HG03196 (cell line): Measurements from ENCODE around the gene FAM131B.

Experiments
- ATAC-seq: cut with Tn5 transposase; IDR thresholded peaks from one replicate; pipeline ENCODE4 v1.9.1; 2021; ENCODE audit not compliant: unreplicated experiment

Gene FAM131B

DNA sequence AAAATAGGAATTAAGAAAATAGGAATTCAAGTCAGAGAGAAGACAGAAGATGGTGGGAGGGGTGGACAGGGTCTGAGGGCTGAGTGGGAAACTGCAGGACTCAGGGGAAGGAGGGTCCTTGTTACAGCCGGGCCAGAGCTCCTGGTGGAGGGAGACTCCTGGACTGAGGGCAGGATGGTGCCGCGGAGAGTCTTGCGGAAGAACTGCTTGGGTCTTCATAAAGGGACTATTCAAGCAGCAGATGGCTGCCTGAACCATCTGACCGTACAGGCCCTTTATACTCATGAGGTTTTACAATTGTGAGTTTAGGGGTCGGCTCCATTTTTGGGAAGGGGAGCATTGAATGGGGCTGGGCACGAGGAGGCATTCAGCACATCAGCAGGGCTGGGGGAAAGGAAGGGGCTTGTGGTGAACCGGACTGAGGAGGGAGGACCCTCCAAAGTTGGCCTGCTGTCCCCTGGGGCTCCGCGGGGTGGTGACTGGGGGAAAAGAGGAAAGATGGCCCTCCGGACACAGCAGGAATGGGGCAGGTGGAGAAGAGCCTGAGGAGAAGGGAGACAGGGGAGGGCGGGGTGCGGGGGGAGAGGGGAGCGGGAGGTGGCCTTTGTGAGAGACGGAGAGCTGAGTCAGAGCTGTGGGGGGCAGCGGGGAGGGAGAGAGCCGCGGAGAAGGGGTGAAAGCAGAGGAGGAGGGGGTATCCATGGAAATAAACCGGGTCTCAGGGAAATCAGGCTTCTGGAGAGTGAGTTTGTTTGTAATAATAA lies 1.5 kb downstream of the FAM131B start:
- ATAC-seq: no peak

DNA sequence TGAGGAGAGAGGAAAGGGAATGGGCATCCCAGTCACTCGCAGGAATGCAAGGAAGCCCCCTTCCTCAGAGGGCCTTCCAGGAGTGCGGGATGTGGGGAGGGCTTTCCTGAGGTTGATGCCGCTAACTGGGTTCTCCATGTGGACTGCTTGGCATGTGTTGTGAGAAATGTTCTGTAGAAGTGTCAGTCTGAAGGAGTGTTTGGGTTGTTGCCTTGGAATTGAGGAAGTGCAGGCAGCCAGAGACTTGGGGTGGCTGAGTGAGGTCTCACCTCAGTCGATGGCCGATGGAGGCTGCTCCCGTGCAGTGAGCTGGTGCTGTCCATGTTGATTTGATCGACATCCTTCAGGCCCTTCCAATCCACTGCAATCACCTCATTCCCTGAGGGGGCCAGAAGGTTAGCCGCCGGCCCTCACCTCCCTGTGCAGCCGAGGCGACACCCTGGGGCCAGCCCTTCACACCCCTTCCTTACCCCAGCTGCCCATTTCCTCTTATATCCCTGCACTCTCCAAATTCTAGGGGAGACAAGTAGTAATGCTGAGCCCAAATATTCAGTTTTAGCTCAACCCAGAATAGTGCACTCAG lies 2.7 kb downstream of the FAM131B start:
- no peak for ATAC-seq

DNA sequence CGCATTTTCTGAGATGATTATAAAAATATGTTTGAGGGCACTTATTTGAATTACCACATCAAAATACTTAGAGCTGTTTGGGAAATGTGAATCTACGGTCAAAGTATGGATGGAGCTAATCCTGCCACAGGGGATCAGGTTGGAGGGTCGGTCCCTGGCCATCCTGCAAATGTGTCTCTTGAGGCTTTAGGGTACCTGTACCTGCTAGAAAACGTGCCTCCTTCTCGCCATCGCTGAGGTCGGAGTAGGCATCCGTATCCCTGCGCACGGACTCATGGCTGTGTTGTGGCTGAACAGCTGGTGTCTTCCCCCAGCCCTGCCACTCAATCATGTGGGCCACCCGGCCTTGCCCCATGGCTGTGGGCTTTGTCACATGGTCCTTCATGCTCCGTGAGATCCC lies 3.9 kb downstream of the FAM131B start:
- ATAC-seq: no peak

DNA sequence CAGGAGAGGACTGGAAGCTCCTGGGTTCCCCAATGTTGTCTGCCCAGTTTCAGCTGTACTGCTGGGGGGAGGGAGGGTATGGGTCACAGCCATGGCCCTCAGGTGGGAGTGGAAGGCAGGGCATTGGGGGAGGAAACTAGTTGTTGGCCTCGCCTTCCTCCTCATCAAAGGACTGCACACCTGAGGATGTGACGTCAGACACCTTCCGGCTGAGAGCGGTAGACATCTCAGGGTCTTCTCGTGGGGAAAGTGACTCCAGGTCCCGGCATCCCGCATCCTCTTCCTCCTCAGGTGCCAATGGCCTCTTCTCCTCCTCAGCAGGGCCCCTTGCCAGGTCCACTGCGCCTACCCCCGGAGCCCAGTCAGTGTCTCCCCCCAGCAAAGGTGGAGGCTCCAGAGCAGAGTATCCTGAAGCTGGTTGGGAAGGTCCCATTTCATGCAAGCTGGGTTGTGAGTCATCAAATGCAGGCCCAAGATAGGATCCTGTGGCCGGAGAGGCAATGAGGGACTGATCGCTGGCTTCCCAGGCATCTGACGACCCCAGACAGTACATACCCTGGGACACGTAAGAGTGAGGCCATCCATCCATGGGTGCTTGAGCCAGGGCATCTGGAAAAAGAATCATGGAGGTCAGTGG lies 6.0 kb downstream of the FAM131B start:
- ATAC-seq: no peak

DNA sequence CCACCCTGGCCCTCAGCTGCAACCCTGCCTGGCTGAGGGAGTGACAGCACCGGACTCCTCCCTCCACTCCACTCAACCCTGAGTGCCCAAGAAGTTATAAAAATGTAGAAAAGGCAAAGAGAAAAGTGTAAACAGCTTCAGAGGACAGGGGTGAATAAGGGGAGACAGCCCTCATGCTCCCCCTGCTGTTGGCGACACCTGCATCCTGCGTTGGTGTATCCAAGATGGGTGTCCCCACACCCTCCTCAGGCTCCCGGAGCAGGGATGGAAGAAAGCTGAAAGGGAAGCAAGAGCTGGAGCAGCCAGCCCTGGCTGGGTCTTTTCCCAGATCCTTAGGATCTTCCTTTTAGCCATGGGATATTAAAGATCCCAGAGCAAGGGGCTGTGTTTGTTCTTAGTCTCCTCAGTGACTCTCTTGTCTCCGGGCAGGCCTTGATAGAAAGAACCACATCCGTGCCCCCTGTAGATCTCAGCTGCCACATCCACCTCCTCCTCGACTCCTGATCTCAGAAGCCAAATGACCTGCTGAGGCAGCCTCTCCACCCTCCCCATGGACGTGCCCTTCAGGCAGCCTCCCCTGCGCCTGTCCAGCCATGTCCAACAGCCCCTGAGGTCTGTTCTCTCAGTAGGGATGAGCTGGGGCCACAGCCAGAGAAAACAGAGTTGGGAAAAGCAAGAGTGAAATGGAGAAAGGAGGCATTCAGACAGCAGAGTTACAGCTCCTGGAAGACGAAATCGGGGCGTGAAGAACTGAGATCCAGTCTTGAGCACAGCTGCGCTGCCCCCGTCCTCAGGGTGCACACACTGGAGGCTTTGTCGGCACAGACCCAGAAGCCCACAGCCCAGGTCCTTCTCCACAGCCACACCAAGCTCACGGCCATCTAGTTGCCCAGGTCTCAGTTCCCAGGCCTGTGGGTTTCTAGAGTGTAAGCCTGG lies 6.8 kb downstream of the FAM131B start:
- ATAC-seq: no peak

DNA sequence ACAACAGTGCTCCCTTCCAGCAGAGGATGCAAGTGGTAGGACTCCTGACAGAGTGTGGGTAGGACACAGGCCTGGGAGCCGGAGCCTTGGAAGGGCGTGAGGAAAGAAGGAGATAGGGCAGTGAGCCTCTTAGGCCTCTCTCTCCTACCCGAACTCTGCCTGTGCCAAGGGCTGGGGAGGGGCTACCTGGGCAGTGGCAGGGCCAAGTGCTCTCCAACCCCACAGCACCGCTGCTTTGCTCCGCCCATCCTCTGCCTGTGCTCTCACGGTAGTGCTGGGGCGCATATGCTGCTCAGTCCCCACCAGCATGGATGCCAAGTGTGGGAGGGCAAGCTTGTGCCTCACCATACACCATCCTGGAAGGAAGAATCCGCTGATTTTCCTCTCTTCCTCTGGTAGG lies 7.5 kb downstream of the FAM131B start:
- ATAC-seq: no peak

DNA sequence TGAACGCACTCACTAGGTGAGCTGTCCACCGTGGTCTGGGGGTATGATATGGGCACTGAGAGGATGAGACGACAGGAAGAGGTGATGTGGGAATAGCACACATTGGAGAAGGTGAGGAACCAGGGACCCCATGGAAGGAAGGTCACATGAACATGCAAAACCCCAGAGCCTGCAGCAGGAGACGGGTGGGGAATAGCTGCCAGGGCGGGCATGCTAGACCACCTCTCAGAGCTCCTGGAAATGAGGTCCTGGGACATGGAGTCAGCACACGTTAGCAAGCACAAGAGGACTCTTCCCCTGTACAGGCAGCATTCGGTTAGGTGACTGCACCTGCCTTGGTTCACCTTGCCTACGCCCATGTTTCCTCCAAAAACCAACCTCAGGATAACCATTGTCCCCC lies 8.1 kb downstream of the FAM131B start:
- ATAC-seq: no peak

DNA sequence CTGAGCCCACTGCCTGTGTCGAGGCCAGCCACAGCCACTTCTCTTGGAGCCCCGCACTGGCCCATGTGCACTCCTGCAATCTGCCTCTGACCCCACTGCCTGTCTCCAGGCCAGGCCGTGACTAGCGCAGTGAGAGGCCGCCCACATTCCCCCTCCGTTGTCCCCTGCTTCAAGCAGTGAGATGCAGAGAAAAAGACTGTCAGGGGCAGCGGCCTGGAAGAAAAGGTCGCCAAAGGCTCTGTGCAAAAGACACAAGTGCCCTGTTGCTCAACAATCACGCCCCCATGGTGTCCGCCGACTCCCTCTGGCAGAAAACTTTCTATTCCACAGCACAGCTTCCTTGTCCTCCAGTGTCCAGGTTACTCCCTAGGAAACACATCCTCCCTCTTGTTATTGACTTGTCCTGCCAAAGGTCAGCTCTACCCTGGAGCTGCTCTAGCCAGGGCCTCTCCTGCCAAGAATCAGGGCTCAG lies 9.9 kb downstream of the FAM131B start:
- no peak for ATAC-seq

DNA sequence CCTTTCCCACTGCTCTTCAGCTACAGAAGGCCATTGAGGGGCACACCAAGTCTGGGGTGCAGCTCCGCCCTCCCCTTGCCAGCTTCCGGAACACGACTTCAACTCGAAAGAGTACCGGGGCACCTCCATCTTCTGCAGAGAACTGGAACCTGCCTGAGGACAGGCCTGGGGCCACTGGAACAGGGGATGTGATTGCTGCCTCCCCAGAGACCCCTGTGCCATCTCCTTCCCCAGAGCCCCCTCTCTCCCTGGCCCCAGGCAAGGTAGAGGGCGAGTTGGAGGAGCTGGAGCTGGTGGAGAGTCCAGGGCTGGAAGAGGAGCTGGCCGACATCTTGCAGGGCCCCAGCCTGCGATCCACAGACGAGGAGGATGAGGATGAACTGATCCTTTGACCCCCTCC lies 10.9 kb downstream of the FAM131B start:
- ATAC-seq: no peak

DNA sequence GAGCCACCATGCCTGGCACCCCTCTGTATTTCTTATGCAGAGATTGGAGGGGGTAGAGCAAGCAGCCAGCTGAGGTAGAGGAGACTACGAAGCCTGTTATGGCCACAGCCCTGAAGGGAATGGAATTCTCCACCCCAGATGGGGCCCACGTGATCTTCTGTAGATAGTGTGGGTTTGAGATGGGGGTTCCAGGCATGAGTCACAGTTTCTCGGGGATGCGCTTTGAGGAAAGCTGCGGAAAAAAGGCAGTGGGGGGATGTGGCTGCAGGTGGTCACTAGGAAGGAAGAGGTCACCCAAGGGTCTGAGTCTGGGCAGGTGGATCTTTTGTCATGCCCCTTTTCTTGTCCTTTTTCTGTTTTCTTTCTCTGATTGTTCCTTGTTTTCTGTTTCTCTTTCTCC lies 11.5 kb downstream of the FAM131B start:
- no peak for ATAC-seq

DNA sequence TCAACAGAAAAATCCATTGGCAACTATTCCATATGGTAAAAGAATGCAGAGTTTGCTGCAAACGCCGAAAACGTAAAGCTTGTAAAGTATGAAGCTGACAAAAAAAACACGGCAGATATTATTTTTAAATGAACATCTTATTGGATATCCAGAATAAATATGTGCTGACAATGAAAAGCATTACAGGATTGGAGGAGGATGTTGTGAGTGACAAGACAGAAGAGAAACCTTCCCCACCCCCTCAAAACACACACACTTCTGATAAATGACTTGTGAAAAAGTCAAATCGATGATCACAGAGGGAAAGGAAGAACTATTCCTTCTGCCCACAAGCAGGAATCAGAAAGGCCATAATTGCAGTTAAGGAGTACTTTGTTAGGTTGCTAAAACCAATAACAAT lies 14.6 kb downstream of the FAM131B start:
- no peak for ATAC-seq

DNA sequence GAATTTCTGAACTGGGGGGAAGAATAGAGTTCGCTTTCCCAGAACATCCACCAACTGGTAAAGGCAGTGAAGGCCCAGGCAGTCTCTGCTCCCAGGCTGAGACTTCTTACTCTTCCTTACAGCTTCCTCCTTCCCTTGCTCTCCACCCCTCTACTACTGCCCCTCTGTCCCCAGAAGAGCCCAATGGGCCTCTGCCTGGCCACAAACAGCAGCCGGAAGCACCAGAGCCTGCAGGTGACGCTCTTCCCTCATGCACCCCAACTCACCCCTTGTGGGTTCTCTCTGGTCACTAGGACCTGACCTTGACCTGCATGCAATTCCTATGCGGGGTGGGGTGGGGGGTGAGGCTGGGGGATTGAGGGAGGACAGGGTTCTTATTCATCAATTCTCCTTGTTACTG lies 16.5 kb downstream of the FAM131B start:
- ATAC-seq: no peak

DNA sequence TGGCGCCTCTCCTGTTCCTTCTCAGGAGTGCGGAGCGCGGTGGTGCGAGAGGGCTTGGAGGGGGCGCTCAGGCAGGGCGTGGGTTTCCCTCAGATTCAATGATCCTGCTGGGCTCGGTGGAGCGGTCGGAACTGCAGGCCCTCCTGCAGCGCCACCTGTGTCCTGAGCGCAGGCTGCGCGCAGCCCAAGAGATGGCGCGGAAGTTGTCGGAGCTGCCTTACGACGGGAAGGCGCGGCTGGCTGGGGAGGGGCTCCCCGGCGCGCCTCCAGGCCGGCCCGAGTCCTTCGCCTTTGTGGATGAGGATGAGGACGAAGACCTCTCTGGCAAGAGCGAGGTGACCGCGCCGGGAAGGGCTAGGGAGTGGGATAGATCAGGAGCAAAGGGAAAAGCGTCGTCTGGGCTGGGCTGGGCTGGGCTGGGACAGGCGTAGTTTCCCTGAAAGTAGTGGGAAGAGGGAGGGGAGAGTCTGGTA lies 17.0 kb downstream of the FAM131B start:
- ATAC-seq: peak; percentile 73

DNA sequence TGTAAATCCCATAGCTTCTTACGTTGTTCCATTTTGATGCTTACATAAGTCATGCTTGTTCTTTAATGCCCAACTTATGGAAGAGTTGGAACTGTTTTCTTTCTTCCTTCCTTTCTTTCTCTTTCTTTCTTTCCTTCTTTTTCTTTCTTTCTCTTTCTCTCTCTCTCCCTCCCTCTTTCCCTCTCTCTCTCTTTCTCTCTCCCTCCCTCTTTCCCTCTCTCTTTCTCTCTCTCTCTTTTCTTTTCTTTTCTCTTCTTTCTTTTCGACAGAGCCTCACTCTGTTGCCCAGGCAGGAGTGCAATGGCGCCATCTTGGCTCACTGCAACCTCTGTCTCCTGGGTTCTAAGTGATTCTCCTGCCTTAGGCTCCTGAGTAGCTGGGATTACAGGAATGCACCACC lies 18.9 kb downstream of the FAM131B start:
- ATAC-seq: no peak

DNA sequence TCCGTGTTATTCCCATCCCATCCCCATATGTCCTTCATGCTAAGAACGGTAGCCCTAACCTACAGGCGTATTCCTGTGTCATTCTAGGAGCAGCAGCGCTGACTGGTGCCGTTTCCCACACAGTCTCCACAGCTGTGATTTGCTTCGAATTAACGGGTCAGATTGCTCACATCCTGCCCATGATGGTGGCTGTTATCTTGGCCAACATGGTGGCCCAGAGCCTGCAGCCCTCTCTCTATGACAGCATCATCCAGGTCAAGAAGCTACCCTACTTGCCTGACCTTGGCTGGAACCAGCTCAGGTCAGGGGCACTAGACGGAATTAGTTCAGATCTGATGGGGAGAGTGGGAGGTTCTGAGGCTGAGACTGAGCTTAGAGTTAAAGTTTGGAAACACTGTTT lies 20.7 kb downstream of the FAM131B start:
- ATAC-seq: no peak

DNA sequence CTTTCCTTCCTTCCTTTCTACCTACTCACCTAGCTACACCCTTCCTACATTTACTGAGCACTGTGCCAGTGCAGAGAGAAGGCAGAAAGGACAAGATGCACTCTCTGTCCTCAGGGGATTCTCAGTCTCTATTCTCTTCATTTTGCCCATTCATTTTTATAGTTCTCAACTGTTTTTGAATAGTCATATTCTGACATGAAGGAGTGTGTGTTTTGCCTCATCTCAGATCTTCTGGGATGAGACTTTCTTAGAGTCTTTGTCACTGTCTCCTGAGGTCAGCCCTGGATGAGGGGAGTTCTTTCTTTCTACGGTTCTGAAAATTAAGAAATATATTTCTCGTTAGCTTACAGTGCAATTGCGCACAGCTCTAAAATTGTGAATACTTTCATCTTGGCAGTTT lies 25.3 kb downstream of the FAM131B start:
- no peak for ATAC-seq

DNA sequence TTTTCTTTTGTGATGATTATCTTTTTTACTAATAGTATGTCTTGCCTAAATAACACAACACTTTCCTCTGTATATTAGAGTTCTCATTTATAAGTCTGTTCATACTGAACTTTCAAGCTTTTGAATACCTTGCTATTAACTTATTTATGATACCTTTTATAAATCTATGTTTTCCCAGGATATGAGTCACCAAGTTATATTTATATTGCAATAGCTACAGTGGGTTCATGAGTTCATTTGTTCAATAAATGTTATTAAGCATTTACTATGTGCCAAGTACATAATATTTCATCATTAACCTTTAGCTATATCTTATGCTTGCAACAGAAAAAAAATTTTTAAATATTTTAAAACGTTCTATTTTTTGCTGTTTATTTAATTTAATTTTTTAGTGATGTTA lies 28.3 kb downstream of the FAM131B start:
- no peak for ATAC-seq

DNA sequence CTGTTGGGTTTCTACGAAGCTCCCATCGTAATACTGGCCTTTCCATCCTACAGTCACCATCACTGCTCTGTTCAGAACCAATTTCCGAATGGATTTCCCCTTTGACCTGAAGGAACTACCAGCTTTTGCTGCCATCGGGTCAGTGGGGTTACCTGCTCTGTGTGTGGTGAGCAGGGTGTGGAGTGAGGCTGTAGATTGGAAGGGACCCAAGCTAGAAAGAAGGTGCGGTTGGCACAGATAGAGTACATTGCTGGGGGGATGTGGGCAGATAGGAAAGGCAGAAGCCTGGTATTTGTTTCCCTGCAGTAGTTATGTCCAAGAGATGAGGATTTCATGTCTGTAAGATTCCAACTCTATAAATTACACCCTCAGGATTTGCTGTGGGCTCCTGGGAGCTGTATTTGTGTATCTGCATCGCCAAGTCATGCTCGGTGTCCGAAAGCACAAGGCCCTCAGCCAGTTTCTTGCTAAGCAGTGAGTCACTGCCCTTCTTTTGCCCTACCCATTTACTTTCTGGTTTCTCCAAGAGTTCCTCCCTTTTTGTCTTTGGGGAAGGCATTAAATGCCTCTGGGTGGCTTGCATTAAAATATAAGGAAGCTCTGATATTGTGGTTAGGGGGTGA lies 31.2 kb downstream of the FAM131B start:
- ATAC-seq: no peak

DNA sequence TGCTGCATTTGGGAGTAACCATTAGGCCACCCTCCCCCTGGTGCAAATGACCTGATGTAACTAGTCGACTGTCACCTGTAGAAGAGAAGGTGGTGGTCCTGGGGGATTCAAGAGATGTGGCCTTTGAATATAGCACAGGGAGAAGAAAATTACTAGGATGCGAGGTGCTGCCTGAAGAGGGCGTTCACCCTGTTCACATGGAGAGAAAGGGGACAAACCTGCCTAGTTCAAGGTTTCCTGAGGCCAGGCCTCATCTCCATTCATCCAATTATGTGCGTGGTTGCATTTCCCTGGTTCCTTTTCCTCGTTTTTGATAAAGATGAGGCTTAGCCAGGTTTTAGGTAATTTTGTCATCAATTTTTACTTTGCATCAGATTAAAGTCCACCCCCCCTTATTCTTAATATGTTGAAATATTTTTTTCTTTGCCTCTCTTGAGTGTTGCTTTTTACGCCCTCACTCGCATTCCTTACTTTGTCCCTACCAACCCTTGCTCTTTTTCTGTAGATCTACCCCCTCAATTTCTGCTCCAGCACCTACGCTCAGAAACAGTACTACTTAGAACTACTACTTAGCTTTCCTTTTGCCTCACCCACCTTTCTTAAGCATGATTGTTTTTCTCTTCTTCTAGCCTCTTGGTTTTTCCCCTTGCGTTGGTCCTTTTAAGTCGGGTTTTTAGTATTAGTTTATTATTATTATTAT lies 32.9 kb downstream of the FAM131B start:
- no peak for ATAC-seq

DNA sequence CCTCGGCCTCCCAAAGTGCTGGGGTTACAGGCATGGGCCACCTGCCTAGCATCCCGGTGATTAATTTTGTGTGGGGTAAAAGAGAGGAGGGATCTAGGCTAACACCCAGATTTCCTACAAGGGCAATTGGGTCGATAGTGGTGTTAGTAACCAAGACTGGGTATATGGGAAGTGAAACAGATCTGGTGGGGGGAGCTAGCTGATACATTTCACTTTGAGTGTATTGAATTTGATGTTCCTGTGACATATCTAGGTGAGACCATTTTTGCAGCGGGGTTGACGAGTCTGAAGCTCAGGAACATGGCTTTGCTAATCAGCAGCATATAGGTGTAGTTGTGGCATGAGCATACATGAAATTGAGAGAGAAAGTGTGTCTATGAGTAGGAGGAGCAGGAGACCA lies 34.6 kb downstream of the FAM131B start:
- peak; percentile 58 for ATAC-seq
